Measurements from ENCODE around the gene ANXA1. TPM values are rescaled to one million over a fixed set of nuclear protein-coding genes. Genes with fewer than 3 reads are reported as not detected.

ANXA1 gene
- total and polyA plus RNA-seq, 2 experiments from 2014 or later: 4.9 to 5.8 TPM

GRCh38 chr9:73118286-73118685, 33.4 kb upstream of the ANXA1 start:
- H3K9me3 Mint-ChIP-seq: no peaks in the 10 kb centered on the region
- Histone ChIP-seq H3K27me3 (ENCODE audit: insufficient read depth) (no peaks in the 10 kb centered on the region), H2AFZ (no peak overlapping the region), H3K4me2 (no peak overlapping the region), H3K79me2 (replicated peaks; ENCODE audit: insufficient read depth) (no peaks in the 10 kb centered on the region), H3F3A (replicated peaks; ENCODE audit: low read depth) (no peaks in the 10 kb centered on the region), H3K4me3 (no peak overlapping the region), H4K20me1 (replicated peaks; ENCODE audit: insufficient read depth) (no peaks in the 10 kb centered on the region), H3K4me1 (ENCODE audit: insufficient read depth) (no peaks in the 10 kb centered on the region), H3K36me3 (ENCODE audit: insufficient read depth) (no peaks in the 10 kb centered on the region), H3K9me2 (ENCODE audit: insufficient read depth) (no peaks in the 10 kb centered on the region), H3K27ac (ENCODE audit: low read depth) (no peak overlapping the region)
- ATAC-seq (no peak), DNase-seq (ENCODE audit: low spot score) (no peak)
- no peaks in the 10 kb centered on the region for H3K4me1 Mint-ChIP-seq
- no peak overlapping the region for H3K4me3 Mint-ChIP-seq
- TF ChIP-seq EZH2phosphoT487 (IDR thresholded peaks at IDR 0.05; ENCODE audit: unreplicated experiment) (no peak), CTCF (conservative IDR thresholded peaks at IDR 0.05; ENCODE audit: low read depth in 2 of 2) (no peak), JUNB (IDR thresholded peaks at IDR 0.05; ENCODE audit: unreplicated experiment) (no peak), ZNF114 (CRISPR knock-in tag; IDR thresholded peaks at IDR 0.05) (no peak), ZNF331 (CRISPR knock-in tag; IDR thresholded peaks at IDR 0.05; ENCODE audit: low read depth) (no peak), NANOG (IDR thresholded peaks at IDR 0.05; ENCODE audit: borderline replicate concordance) (no peak), REST (IDR thresholded peaks at IDR 0.05; ENCODE audit: unreplicated experiment) (no peak), EZH2 (IDR thresholded peaks at IDR 0.05; ENCODE audit: low read depth, unreplicated experiment) (no peak), POLR2AphosphoS5 (IDR thresholded peaks at IDR 0.05; ENCODE audit: low read depth) (no peak), STAT1 (IDR thresholded peaks at IDR 0.05; ENCODE audit: unreplicated experiment) (no peak), CREB1 (CRISPR knock-in tag; IDR thresholded peaks at IDR 0.05; ENCODE audit: low read depth) (no peak)
- TF ChIP-seq, protein P1, sequence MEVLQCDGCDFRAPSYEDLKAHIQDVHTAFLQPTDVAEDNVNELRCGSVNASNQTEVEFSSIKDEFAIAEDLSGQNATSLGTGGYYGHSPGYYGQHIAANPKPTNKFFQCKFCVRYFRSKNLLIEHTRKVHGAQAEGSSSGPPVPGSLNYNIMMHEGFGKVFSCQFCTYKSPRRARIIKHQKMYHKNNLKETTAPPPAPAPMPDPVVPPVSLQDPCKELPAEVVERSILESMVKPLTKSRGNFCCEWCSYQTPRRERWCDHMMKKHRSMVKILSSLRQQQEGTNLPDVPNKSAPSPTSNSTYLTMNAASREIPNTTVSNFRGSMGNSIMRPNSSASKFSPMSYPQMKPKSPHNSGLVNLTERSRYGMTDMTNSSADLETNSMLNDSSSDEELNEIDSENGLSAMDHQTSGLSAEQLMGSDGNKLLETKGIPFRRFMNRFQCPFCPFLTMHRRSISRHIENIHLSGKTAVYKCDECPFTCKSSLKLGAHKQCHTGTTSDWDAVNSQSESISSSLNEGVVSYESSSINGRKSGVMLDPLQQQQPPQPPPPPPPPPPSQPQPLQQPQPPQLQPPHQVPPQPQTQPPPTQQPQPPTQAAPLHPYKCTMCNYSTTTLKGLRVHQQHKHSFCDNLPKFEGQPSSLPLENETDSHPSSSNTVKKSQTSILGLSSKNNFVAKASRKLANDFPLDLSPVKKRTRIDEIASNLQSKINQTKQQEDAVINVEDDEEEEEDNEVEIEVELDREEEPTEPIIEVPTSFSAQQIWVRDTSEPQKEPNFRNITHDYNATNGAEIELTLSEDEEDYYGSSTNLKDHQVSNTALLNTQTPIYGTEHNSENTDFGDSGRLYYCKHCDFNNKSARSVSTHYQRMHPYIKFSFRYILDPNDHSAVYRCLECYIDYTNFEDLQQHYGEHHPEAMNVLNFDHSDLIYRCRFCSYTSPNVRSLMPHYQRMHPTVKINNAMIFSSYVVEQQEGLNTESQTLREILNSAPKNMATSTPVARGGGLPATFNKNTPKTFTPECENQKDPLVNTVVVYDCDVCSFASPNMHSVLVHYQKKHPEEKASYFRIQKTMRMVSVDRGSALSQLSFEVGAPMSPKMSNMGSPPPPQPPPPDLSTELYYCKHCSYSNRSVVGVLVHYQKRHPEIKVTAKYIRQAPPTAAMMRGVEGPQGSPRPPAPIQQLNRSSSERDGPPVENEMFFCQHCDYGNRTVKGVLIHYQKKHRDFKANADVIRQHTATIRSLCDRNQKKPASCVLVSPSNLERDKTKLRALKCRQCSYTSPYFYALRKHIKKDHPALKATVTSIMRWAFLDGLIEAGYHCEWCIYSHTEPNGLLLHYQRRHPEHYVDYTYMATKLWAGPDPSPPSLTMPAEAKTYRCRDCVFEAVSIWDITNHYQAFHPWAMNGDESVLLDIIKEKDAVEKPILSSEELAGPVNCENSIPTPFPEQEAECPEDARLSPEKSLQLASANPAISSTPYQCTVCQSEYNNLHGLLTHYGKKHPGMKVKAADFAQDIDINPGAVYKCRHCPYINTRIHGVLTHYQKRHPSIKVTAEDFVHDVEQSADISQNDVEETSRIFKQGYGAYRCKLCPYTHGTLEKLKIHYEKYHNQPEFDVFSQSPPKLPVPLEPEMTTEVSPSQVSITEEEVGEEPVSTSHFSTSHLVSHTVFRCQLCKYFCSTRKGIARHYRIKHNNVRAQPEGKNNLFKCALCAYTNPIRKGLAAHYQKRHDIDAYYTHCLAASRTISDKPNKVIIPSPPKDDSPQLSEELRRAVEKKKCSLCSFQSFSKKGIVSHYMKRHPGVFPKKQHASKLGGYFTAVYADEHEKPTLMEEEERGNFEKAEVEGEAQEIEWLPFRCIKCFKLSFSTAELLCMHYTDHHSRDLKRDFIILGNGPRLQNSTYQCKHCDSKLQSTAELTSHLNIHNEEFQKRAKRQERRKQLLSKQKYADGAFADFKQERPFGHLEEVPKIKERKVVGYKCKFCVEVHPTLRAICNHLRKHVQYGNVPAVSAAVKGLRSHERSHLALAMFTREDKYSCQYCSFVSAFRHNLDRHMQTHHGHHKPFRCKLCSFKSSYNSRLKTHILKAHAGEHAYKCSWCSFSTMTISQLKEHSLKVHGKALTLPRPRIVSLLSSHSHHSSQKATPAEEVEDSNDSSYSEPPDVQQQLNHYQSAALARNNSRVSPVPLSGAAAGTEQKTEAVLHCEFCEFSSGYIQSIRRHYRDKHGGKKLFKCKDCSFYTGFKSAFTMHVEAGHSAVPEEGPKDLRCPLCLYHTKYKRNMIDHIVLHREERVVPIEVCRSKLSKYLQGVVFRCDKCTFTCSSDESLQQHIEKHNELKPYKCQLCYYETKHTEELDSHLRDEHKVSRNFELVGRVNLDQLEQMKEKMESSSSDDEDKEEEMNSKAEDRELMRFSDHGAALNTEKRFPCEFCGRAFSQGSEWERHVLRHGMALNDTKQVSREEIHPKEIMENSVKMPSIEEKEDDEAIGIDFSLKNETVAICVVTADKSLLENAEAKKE (CRISPR knock-in tag; IDR thresholded peaks at IDR 0.05): no peak
- TF ChIP-seq, protein P2, sequence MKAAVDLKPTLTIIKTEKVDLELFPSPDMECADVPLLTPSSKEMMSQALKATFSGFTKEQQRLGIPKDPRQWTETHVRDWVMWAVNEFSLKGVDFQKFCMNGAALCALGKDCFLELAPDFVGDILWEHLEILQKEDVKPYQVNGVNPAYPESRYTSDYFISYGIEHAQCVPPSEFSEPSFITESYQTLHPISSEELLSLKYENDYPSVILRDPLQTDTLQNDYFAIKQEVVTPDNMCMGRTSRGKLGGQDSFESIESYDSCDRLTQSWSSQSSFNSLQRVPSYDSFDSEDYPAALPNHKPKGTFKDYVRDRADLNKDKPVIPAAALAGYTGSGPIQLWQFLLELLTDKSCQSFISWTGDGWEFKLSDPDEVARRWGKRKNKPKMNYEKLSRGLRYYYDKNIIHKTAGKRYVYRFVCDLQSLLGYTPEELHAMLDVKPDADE (IDR thresholded peaks at IDR 0.05): no peak
- H3K27ac Mint-ChIP-seq: no peak overlapping the region
- no peaks in the 10 kb centered on the region for H3K27me3 Mint-ChIP-seq (ENCODE audit: insufficient read depth, low read depth, poor library complexity)
- no peaks in the 10 kb centered on the region for H3K36me3 Mint-ChIP-seq (ENCODE audit: low read depth)
